Astrocyte (in vitro differentiated cells and primary cell): ENCODE data around the gene IRF1.
"Not testable (repeated sequence)": the region's sequence is repeated elsewhere in the genome, so short reads cannot be mapped to it uniquely, and the experiment has no call there.

Experiments used
- EZH2 ChIP-seq: IDR thresholded peaks from 2 replicates; pipeline ENCODE4 v1.6.1; 2012; ENCODE audit warnings: mild to moderate bottlenecking, low read length, inconsistent platforms; ENCODE audit not compliant: insufficient read depth
- TF ChIP-seq, protein P1 (sequence below): IDR thresholded peaks from 2 replicates; pipeline ENCODE4 v1.5.1; 2011; ENCODE audit warnings: low read depth, mild to moderate bottlenecking, inconsistent platforms, low read length, moderate library complexity; ENCODE audit not compliant: insufficient read depth

DNA sequence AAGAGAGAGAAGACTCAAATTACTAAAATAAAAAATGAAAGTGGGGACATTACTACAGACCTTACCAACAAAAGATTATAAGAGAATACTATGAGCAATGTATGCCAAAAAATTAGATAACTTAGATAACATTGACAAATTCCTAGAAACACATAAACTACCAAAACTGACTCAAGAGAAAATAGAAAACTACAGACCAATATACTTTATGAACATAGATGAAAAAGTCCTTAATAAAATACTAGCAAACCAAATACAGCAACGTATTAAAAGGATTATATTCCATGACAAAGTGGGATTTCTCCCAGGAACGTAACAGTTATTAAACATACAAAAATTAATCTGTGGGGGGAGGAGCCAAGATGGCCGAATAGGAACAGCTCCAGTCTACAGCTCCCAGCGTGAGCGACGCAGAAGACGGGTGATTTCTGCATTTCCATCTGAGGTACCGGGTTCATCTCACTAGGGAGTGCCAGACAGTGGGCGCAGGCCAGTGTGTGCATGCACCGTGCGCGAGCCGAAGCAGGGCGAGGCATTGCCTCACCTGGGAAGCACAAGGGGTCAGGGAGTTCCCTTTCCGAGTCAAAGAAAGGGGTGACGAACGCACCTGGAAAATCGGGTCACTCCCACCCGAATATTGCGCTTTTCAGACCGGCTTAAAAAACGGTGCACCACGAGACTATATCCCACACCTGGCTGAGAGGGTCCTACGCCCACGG, 23.2 kb upstream of the IRF1 start:
- not testable (repeated sequence) for TF ChIP-seq EZH2
- TF ChIP-seq, protein P1, sequence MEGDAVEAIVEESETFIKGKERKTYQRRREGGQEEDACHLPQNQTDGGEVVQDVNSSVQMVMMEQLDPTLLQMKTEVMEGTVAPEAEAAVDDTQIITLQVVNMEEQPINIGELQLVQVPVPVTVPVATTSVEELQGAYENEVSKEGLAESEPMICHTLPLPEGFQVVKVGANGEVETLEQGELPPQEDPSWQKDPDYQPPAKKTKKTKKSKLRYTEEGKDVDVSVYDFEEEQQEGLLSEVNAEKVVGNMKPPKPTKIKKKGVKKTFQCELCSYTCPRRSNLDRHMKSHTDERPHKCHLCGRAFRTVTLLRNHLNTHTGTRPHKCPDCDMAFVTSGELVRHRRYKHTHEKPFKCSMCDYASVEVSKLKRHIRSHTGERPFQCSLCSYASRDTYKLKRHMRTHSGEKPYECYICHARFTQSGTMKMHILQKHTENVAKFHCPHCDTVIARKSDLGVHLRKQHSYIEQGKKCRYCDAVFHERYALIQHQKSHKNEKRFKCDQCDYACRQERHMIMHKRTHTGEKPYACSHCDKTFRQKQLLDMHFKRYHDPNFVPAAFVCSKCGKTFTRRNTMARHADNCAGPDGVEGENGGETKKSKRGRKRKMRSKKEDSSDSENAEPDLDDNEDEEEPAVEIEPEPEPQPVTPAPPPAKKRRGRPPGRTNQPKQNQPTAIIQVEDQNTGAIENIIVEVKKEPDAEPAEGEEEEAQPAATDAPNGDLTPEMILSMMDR, result not testable (repeated sequence)
